PC-9 (cell line): Measurements from ENCODE around the gene AMBRA1.

Experiments
- CTCF ChIP-seq: fragments of 200-600 bp; sonication (generic); conservative IDR thresholded peaks from 2 replicates; pipeline ENCODE4 v1.6.1; 2017; ENCODE audit warnings: mixed run types, antibody characterized with exemption, mild to moderate bottlenecking, moderate library complexity
- EZH2 ChIP-seq: fragments of 200-600 bp; sonication (generic); IDR thresholded peaks from 2 replicates; pipeline ENCODE4 v1.8.0; 2017; ENCODE audit warnings: antibody characterized with exemption, low read depth

- TF ChIP-seq CTCF (no peak), EZH2 (no peak)
These were observed 94.0 kb downstream of the AMBRA1 start for GRCh38 chr11:46499821-46500220.
